Muscle layer of colon (tissue), 2 donors: ENCODE data around the gene MRPS26.

ENCODE experiments used
- H3K27ac ChIP-seq: one replicate; pipeline ENCODE4 v1.7.0; 2013; ENCODE audit warnings: low read depth, mild to moderate bottlenecking, low read length, moderate library complexity
- H3K27me3 ChIP-seq, 2 donors: one replicate each; pipeline ENCODE4 v1.7.0; 2013; ENCODE audit warnings: low read length in 2 of 2, mild to moderate bottlenecking in 2 of 2; ENCODE audit not compliant: insufficient read depth in 2 of 2, control insufficient read depth in 1 of 2
- H3K36me3 ChIP-seq: one replicate; pipeline ENCODE4 v1.7.0; 2013; ENCODE audit warnings: mild to moderate bottlenecking, low read length; ENCODE audit not compliant: insufficient read depth
- H3K4me1 ChIP-seq: one replicate; pipeline ENCODE4 v1.7.0; 2013; ENCODE audit warnings: mild to moderate bottlenecking, low read length; ENCODE audit not compliant: insufficient read depth
- H3K4me3 ChIP-seq, 2 donors: one replicate each; pipeline ENCODE4 v1.7.0; 2013; ENCODE audit warnings: low read length in 2 of 2, low read depth in 1 of 2, mild to moderate bottlenecking in 1 of 2, moderate library complexity in 1 of 2
- H3K9ac ChIP-seq: one replicate; pipeline ENCODE4 v1.7.0; 2013; ENCODE audit warnings: low read length
- H3K9me3 ChIP-seq: one replicate; pipeline ENCODE4 v1.7.0; 2013; ENCODE audit warnings: mild to moderate bottlenecking, low read length
- donor health status: abdominal sarcoma.
- donor health status: Adenocarcinoma of cecum.

The MRPS26 gene

DNA sequence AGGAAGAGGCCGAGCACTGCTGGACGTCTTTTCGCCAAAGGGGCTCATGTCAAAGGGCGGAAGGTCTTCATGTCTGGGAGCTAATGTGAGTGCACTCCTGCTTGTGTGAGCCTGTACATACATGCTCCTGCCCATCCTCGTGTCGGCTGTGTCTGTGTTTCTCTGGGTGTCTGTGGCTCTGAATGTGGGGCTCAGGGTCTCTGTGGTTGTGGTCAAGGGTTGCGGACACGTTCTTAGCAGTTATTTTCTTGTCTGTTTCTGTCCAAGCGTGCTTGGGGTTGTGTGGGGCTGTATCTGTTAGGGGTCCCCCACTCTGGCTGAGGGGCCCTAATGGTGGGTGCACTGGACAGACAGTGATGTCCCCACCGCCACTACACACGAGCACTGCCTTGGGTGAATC lies 35.8 kb downstream of the MRPS26 start:
- Histone ChIP-seq H3K27me3 (peaks cover 11 to 36% of the 10 kb centered on the region in 2 donors), H3K27ac (no peak overlapping the region), H3K4me1 (no peaks in the 10 kb centered on the region), H3K9ac (no peak overlapping the region), H3K36me3 (no peaks in the 10 kb centered on the region), H3K4me3 (no peak overlapping the region), H3K9me3 (no peaks in the 10 kb centered on the region)

DNA sequence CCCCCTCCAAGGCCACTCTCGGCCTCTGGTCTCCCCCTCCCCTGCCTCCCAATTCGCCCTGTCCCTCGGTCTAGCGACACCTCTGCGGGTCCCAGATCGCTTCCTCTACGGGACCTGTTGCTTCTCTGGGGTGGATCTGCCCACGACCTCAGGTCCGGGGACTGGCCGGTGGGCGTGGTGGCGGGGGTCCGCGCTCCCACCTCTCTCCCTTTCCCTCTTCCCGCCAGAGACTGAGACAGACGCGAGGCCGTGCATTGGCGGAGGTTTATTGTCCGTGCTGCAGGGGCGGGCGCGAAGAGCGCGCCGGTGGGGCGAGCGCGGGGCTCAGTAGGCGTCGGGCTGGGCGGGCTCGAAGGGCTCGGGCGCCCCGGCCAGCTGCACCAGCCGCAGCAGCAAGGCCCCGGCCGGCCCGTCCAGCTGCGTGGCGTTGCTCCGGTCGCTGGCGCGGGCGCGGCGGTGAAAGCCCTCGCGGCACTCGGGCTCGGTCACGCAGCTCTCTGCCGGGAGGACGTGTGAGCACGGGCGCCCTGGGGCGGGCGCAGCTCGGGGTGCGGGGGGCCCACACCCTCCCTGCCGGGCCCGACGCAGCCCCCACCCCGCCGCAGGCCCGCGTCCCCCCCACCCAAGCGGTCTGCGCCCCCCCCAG lies 36.6 kb downstream of the MRPS26 start:
- peaks cover 11 to 36% of the 10 kb centered on the region in 2 donors for H3K27me3 ChIP-seq
- H3K4me3 ChIP-seq = no peak overlapping the region
- H3K9me3 ChIP-seq = no peaks in the 10 kb centered on the region
- no peaks in the 10 kb centered on the region for H3K4me1 ChIP-seq
- no peak overlapping the region for H3K9ac ChIP-seq
- H3K27ac ChIP-seq = no peak overlapping the region
- no peaks in the 10 kb centered on the region for H3K36me3 ChIP-seq

DNA sequence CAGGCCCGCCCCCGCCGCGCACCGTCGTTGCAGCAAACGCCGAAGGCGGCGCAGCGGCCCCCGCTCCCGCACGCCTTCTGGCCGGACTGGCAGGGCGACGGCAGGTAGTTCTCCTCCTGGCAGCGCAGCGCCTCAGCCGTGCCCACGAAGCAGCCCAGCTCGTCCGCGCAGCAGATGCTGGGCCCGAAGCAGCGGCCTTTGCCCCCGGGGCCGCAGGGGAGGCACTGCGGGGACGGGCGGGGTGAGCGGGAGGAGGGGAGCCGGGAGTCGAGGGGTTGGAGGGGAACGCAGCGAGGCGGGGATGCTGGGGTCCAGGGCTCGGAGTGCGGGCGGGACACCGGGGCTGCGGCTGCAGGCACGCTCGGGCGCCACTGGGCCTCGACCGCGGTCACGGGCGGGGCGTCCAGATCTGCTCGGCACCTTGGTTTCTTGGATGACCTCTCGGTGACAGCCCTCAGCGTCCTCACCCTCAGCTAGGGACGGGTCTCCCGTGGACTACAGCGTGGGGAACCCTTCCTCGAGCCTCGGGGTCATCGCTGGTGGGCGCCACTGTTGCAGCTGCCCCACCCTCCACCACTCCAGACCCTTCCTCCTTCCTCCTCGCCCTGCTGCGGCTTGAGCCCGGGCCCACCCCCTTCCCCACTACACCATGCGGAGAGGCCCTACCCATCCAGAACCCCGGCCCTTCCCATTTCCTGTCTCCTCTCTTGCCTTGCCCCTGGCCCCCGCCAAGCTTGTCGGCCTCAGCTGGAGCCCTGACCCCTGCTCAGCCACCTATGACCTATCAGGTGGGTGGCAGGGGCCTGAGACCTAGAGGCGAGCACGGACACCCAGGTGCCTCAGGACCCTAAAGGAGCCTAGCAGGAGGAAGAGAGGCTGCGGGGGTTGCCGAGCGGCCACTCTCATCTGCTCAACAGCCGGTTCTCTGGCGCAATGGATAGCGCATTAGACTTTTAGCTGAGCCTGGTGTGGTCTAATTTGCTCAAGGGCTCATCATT lies 37.4 kb downstream of the MRPS26 start:
- no peak overlapping the region for H3K9ac ChIP-seq
- peaks cover 11 to 36% of the 10 kb centered on the region in 2 donors for H3K27me3 ChIP-seq
- H3K36me3 ChIP-seq = no peaks in the 10 kb centered on the region
- no peaks in the 10 kb centered on the region for H3K4me1 ChIP-seq
- H3K4me3 ChIP-seq = peak overlapping the region in 1 of 2 donors; percentile 32
- H3K27ac ChIP-seq = no peak overlapping the region
- H3K9me3 ChIP-seq = no peaks in the 10 kb centered on the region

DNA sequence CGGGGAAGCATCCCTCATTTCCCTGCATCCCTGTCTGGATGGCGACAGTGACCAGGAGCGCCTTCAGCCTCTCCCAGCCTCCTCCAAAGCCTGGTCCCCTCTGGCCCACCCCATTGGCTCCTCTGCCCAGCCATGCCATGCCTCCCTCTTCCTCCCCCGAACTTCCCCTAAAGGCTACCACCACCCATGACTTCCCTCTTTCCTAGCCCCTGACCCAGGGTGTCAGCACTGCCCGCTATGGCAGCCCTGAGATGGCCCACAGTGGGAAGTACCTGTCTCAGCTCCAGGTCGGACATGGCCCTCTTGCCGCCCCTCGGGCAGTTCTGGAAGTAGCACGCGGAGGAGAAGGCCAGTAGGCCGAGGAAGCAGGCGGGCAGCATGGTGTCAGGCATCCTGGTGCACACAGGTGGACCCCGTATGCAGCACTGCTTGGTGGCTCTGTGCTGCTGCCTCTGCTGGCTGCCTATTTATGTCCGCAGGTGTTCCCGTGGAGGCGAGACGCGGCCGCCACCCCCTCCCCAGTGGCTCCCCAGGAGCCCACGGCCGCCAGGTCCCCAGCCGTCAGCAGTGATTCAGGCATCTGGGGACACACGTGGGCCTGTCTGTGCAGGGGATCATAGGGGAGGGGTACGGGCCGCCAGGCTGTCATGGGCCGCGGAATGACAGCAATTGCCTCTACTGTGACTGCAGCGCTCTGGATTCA lies 38.6 kb downstream of the MRPS26 start, which contains the start of gene AVP:
AVP (minus strand) TSS at position 442 of the 703 bp plus-strand sequence; CDS start at position 392, 50 bp downstream.
- Histone ChIP-seq H3K27ac (no peak within 1 kb of the TSS), H3K9ac (no peak within 1 kb of the TSS), H3K4me3 (no peak within 1 kb of the TSS), H3K9me3 (no peaks in the 10 kb centered on the region), H3K27me3 (peaks cover 11 to 36% of the 10 kb centered on the region in 2 donors), H3K4me1 (no peaks in the 10 kb centered on the region), H3K36me3 (no peaks in the 10 kb centered on the region)

DNA sequence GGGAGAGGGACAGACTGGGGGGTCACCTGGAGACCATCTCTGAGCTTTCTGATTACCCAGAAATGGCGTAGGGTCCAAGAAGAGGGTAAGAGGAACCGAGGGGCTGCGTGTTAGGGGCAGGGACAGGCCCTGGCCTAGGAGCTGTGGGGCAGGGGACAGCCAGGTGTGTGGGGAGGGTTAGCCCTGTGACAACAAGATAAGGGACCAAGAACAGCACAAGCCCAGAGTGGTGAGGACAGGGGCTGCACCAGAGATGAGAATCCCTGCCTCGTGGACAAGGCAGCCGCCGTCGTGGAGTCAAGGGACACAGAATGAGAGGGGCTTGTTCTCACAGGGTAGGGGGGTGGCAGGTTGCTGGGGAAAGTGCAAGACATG lies 39.1 kb downstream of the MRPS26 start:
- no peaks in the 10 kb centered on the region for H3K4me1 ChIP-seq
- H3K9ac ChIP-seq = no peak overlapping the region
- no peak overlapping the region for H3K4me3 ChIP-seq
- peaks cover 11 to 36% of the 10 kb centered on the region in 2 donors for H3K27me3 ChIP-seq
- H3K36me3 ChIP-seq = no peaks in the 10 kb centered on the region
- no peaks in the 10 kb centered on the region for H3K9me3 ChIP-seq
- no peak overlapping the region for H3K27ac ChIP-seq

DNA sequence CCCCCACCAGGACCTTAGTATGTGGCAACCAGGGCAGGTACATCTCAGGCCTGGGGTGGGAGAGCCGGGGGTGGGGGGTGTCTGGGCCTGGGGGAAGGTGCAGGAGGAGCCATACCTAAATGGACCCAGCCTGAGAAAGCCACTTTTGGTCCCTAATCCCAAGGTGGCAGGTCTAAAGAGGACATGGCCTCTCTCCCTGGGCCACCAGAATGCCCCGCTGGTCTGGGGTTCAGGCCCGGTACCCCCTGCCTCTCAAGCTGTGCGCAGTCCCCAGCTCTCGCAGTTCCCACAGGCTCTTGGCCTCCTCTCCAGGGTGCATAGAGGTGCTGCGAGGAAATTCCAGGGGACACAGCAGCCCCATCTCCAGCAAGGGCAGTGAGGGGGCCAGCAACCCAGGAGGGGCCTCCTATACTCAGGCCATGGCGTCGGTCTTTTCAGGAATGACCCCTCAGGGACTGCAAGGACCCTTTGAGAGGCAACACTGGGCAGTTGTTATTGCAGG lies 39.8 kb downstream of the MRPS26 start:
- Histone ChIP-seq H3K9ac (no peak overlapping the region), H3K4me1 (no peaks in the 10 kb centered on the region), H3K4me3 (no peak overlapping the region), H3K36me3 (no peaks in the 10 kb centered on the region), H3K9me3 (no peaks in the 10 kb centered on the region), H3K27me3 (peaks cover 11 to 36% of the 10 kb centered on the region in 2 donors), H3K27ac (no peak overlapping the region)

DNA sequence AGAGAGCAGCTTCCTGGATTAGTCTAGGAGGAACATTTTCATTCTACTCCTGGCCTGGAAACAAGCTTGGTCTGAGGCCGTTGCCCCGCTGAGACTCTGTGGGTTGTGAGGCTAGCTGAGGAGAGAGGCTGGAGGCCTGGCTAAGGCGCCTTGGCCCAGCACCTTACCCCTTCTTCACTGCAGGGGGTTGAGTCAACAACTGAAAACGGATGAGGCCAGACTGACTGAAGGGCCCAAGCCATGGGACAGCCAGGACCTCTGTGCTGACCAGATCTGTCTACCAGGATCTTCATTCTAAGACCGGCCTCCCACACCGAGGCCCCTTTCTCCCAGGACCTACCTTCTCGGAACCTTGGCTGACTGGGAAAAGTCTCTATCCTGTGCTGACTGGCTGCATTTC lies 42.2 kb downstream of the MRPS26 start:
- Histone ChIP-seq H3K9me3 (no peaks in the 10 kb centered on the region), H3K4me3 (no peak overlapping the region)

DNA sequence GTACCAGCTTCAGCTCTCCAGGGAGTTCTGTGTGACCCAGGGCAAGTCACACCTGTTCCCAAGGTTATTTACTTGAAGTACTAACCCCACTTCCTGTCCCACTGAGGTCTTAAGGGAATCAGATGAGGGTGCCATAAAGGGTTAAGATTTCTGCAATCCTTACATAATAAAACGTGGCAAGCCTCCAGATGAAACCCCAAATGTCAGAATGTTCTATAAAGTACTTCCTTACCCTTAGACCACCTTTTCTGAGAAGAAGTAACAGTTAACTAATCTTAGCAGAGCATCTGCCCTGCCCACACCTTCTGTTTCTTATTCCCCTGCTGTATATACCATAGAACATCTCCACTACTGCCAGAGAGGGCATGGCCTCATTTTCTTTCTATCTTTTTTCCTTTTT lies 44.7 kb downstream of the MRPS26 start:
- Histone ChIP-seq H3K4me3 (no peak overlapping the region), H3K9ac (no peak overlapping the region), H3K27me3 (peaks cover 6 to 22% of the 10 kb centered on the region in 2 donors), H3K4me1 (no peaks in the 10 kb centered on the region), H3K27ac (no peak overlapping the region), H3K9me3 (no peaks in the 10 kb centered on the region), H3K36me3 (no peaks in the 10 kb centered on the region)

More for the DNA sequence above, 42.2 kb downstream of the MRPS26 start:
- Histone ChIP-seq H3K27me3 (peaks cover 6 to 35% of the 10 kb centered on the region in 2 donors), H3K9ac (no peak overlapping the region), H3K4me1 (no peaks in the 10 kb centered on the region), H3K36me3 (no peaks in the 10 kb centered on the region), H3K27ac (no peak overlapping the region)

DNA sequence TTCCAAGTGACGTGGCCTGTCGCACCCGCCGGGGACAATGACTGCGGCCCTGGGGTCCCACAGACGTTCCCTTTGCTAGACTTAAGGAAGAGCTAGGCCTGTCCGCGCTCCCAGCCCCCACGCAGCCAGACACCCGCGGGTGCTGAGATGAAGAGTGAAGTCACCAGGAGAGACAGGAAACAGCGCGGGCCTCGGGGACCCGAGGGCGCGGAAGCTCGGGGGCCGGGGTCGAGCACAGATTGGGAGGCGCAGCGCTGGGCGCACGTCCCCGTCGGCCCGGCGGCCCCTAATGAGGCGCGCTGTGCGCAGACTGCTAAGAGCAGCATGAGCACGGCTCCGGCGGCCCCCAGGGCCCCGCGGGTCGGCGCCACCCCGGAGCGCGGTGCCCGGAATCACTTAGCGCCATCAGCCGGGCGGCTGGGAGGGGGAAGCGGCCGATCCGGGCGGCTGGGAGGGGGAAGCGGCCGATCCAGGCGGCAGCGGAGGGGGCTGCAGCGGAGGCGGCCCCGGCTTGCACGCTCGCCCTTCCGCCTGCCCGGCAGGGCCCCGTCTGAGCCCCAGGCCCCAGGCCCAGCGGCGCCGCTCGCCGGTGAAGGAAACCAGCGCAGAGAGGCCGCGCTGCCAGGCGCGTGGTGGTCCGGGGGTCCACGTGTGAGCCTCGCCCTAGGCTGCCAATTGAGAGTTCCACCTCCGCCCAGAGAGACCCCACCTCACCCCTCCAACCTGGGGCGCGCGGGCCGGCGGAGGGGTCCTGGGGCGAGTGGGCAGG lies 46.9 kb downstream of the MRPS26 start:
- Histone ChIP-seq H3K27me3 (peaks cover 6 to 22% of the 10 kb centered on the region in 2 donors), H3K36me3 (no peaks in the 10 kb centered on the region), H3K9me3 (no peaks in the 10 kb centered on the region), H3K9ac (no peak overlapping the region), H3K4me1 (no peaks in the 10 kb centered on the region), H3K27ac (no peak overlapping the region), H3K4me3 (peak overlapping the region in 1 of 2 donors; percentile 4)

DNA sequence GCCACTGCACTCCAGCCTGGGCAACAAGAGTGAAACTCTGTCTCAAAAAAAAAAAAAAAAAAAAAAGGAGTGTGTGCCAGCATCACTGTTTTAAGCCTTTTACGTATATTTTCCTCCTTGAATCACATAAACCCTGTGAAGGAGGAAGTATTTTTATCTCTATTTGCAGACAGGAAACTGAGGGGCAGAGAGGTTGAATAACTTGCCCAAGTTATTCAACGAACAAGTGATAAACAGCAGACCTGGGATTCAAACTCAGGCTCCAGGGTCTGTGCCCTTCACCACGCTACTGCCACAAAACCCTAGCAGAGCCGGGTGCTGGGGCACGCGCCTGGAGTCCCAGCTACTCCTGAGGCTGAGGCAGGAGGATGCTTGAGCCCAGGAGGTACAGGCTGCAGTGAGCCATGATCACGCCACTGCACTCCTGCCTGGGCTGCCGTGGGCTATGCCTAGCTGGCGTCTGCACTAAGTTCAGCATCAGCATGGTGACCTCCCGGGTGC lies 48.1 kb downstream of the MRPS26 start:
- no peaks in the 10 kb centered on the region for H3K36me3 ChIP-seq
- H3K4me1 ChIP-seq = no peaks in the 10 kb centered on the region
- no peak overlapping the region for H3K9ac ChIP-seq
- H3K27me3 ChIP-seq = peaks cover 6 to 22% of the 10 kb centered on the region in 2 donors
- no peak overlapping the region for H3K27ac ChIP-seq
- no peaks in the 10 kb centered on the region for H3K9me3 ChIP-seq
- no peak overlapping the region for H3K4me3 ChIP-seq
